ENCODE results near the gene ACACA.

ACACA gene

DNA sequence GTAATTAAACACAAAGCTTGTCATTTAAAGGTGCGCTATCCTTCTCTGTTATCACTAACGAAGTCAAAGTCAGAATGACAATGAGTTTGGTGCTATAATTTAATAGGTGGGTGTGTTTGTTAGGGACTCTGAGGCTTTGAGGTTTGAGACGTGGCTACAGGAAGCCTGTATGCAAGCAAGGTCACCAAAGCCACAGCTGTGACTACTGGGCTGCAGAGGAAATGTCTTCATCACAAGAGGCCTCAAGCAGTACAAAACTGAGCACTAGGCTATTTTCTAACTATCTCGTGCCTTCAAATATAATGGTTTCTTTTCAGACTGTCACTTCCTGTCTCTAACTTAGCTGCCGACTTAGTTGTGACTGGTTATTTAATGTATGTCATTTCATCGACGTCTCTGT lies 316.7 kb downstream of the ACACA start:
- Histone ChIP-seq H3K4me2 (ENCODE audit: low read length) (no peak overlapping the region), H3K4me1 (ENCODE audit: control insufficient read depth, low read length) (no peaks in the 10 kb centered on the region), H3F3A (ENCODE audit: control insufficient read depth, insufficient read depth) (no peaks in the 10 kb centered on the region), H4K20me1 (ENCODE audit: control insufficient read depth, insufficient read depth, low read depth, low read length) (peaks cover 4% of the 10 kb centered on the region; the same call in 1 of the 2 replicates), H3K9me3 (ENCODE audit: control insufficient read depth, insufficient read depth, low read length) (no peaks in the 10 kb centered on the region), H3K36me3 (ENCODE audit: control insufficient read depth, low read length) (peaks cover 98% of the 10 kb centered on the region), H3K79me2 (ENCODE audit: control insufficient read depth, low read length) (no peaks in the 10 kb centered on the region), H3K9me2 (replicated peaks; ENCODE audit: control insufficient read depth, low read length) (no peaks in the 10 kb centered on the region), H3K27me3 (ENCODE audit: control insufficient read depth, low read length) (no peaks in the 10 kb centered on the region), H3K4me3 (ENCODE audit: low read length) (no peak overlapping the region), H3K27ac (ENCODE audit: low read depth, low read length) (no peak overlapping the region)
- TF ChIP-seq EZH2phosphoT487 (IDR thresholded peaks at IDR 0.05; ENCODE audit: borderline replicate concordance, low read length) = no peak
- TF ChIP-seq, protein P1, sequence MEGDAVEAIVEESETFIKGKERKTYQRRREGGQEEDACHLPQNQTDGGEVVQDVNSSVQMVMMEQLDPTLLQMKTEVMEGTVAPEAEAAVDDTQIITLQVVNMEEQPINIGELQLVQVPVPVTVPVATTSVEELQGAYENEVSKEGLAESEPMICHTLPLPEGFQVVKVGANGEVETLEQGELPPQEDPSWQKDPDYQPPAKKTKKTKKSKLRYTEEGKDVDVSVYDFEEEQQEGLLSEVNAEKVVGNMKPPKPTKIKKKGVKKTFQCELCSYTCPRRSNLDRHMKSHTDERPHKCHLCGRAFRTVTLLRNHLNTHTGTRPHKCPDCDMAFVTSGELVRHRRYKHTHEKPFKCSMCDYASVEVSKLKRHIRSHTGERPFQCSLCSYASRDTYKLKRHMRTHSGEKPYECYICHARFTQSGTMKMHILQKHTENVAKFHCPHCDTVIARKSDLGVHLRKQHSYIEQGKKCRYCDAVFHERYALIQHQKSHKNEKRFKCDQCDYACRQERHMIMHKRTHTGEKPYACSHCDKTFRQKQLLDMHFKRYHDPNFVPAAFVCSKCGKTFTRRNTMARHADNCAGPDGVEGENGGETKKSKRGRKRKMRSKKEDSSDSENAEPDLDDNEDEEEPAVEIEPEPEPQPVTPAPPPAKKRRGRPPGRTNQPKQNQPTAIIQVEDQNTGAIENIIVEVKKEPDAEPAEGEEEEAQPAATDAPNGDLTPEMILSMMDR (IDR thresholded peaks at IDR 0.05; ENCODE audit: low read depth, low read length, poor library complexity, severe bottlenecking) = no peak

DNA sequence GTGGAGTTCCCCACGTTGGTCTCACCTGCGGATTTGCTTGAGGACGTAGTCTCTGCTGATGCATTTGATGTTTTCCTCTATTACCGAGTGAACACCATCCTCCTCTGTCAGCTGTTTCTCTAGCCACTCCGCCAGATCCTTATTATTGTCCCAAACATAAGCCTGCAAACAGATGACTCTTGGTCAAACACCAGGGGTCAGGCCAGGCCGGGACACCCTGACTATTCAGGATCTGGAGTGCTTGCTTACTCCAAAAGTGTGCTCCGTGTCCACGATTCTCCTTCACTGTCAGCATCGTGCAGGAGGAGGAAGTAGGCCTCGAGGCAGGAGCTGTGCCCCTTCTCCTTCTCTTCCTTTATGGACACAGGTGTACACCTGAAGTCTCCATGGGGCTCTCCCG lies 317.7 kb downstream of the ACACA start:
- Histone ChIP-seq H3K79me2 (ENCODE audit: control insufficient read depth, low read length) (no peaks in the 10 kb centered on the region), H3K4me2 (ENCODE audit: low read length) (no peak overlapping the region), H3F3A (ENCODE audit: control insufficient read depth, insufficient read depth) (no peaks in the 10 kb centered on the region), H3K36me3 (ENCODE audit: control insufficient read depth, low read length) (peaks cover 90% of the 10 kb centered on the region), H3K9me3 (ENCODE audit: control insufficient read depth, insufficient read depth, low read length) (no peaks in the 10 kb centered on the region), H4K20me1 (ENCODE audit: control insufficient read depth, insufficient read depth, low read depth, low read length) (peaks cover 4% of the 10 kb centered on the region; the same call in 1 of the 2 replicates), H3K4me3 (ENCODE audit: low read length) (no peak overlapping the region), H3K27me3 (ENCODE audit: control insufficient read depth, low read length) (no peaks in the 10 kb centered on the region), H3K4me1 (ENCODE audit: control insufficient read depth, low read length) (no peaks in the 10 kb centered on the region), H3K27ac (ENCODE audit: low read depth, low read length) (no peak overlapping the region), H3K9me2 (replicated peaks; ENCODE audit: control insufficient read depth, low read length) (no peaks in the 10 kb centered on the region)
- TF ChIP-seq, protein P1 (IDR thresholded peaks at IDR 0.05; ENCODE audit: low read depth, low read length, poor library complexity, severe bottlenecking) = no peak
- no peak for TF ChIP-seq EZH2phosphoT487 (IDR thresholded peaks at IDR 0.05; ENCODE audit: borderline replicate concordance, low read length)

DNA sequence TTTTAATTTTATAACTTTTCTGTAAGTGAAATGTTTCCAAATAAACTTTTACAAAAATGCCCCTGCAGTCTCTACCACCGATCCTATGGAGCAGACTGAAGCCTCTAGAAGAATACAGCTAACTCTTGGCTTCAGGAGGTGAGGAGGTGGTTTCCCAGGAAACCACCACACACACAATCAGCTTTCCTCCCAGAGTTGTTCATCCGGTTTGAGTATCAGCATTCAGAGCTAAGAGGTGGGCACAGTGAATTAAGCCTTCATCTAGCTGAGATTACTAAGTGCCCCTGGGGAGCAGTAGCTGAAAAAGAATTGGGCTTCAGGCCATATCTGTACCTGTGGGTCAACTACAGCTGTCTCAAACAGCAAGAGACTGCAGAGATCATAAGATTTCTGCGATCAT lies 318.2 kb downstream of the ACACA start:
- Histone ChIP-seq H3K4me2 (ENCODE audit: low read length) (no peak overlapping the region), H3K9me3 (ENCODE audit: control insufficient read depth, insufficient read depth, low read length) (no peaks in the 10 kb centered on the region), H3K79me2 (ENCODE audit: control insufficient read depth, low read length) (no peaks in the 10 kb centered on the region), H3K36me3 (ENCODE audit: control insufficient read depth, low read length) (peaks cover 85% of the 10 kb centered on the region), H3K4me1 (ENCODE audit: control insufficient read depth, low read length) (no peaks in the 10 kb centered on the region), H3K27me3 (ENCODE audit: control insufficient read depth, low read length) (no peaks in the 10 kb centered on the region), H3K27ac (ENCODE audit: low read depth, low read length) (no peak overlapping the region), H4K20me1 (ENCODE audit: control insufficient read depth, insufficient read depth, low read depth, low read length) (peaks cover 4% of the 10 kb centered on the region; the same call in 1 of the 2 replicates), H3F3A (ENCODE audit: control insufficient read depth, insufficient read depth) (no peaks in the 10 kb centered on the region), H3K4me3 (ENCODE audit: low read length) (no peak overlapping the region), H3K9me2 (replicated peaks; ENCODE audit: control insufficient read depth, low read length) (no peaks in the 10 kb centered on the region)
- TF ChIP-seq, protein P1 (IDR thresholded peaks at IDR 0.05; ENCODE audit: low read depth, low read length, poor library complexity, severe bottlenecking) = no peak
- TF ChIP-seq EZH2phosphoT487 (IDR thresholded peaks at IDR 0.05; ENCODE audit: borderline replicate concordance, low read length) = no peak

Measured in DOHH2 (cell line).